Endothelial cell of umbilical vein (primary cell): ENCODE results near the gene INTS1. TPM values are rescaled to one million over a fixed set of nuclear protein-coding genes. Genes with fewer than 3 reads are reported as not detected.

Experiments used
- BruUV-seq: library from RNA; stranded (reverse); fragments of 400-500 nt; replicated peaks from 2 replicates; lab custom pipeline; 2021; lab: Mats Ljungman, UMichigan
- CTCF ChIA-PET: fragments of 300-600, 350-600 bp; sonication (Branson Sonifier 250); formaldehyde crosslinking; loops from one replicate; lab custom pipeline; 2021; ENCODE audit warnings: antibody characterized with exemption, inconsistent platforms; lab: Charles Lee
- POLR2A ChIA-PET: fragments of 300-600, 350-600 bp; sonication (Branson Sonifier 250); formaldehyde crosslinking; loops from one replicate; lab custom pipeline; 2021; ENCODE audit warnings: antibody characterized with exemption, inconsistent platforms; lab: Charles Lee
- DNase-seq: peaks from one replicate; pipeline ENCODE4 v3.0.0-alpha.2; 2011; ENCODE audit warnings: low read depth, low spot score
- FAIRE-seq: peaks from 2 replicates; lab custom pipeline; 2011; peaks lifted over from hg19 to GRCh38; lab: Jason Lieb, UNC
- H2AFZ ChIP-seq: 2 replicates; pipeline ENCODE4 v1.6.0; 2012; ENCODE audit warnings: low read depth, low read length, control low read depth, inconsistent platforms
- H3K27ac ChIP-seq: 2 replicates; pipeline ENCODE4 v1.5.1; 2011; ENCODE audit warnings: low read depth, mild to moderate bottlenecking, control low read depth, low read length, moderate library complexity; ENCODE audit not compliant: insufficient read depth
- H3K27me3 ChIP-seq, 2 experiments: 2 replicates each; pipeline versions ENCODE4 v1.6.0 to v1.6.1; 2011; ENCODE audit warnings: low read length in 2 of 2, mixed read lengths in 1 of 2; ENCODE audit not compliant: control insufficient read depth in 2 of 2, insufficient read depth in 2 of 2
- H3K36me3 ChIP-seq, 2 experiments: 2 replicates in 1 of 2; 3 replicates in 1 of 2; pipeline ENCODE4 v1.5.1; 2011; ENCODE audit warnings: low read length in 2 of 2, mild to moderate bottlenecking in 1 of 2, moderate library complexity in 1 of 2; ENCODE audit not compliant: control insufficient read depth in 2 of 2, insufficient read depth in 2 of 2; ENCODE audit errors: extremely low read depth in 1 of 2
- H3K4me1 ChIP-seq: 3 replicates; pipeline ENCODE4 v1.5.1; 2011; ENCODE audit warnings: mild to moderate bottlenecking, low read length; ENCODE audit not compliant: control insufficient read depth, insufficient read depth; ENCODE audit errors: extremely low read depth
- H3K4me2 ChIP-seq: 2 replicates; pipeline ENCODE4 v1.6.1; 2011; ENCODE audit warnings: low read length, control low read depth, mixed read lengths; ENCODE audit not compliant: insufficient read depth
- H3K4me3 ChIP-seq, 3 experiments: fragments of 200-600 bp in 1 of 3; sonication (generic), shearing (Covaris generic) in 1 of 3; replicated peaks in 1 of 3; 2 replicates each; pipeline ENCODE4 v1.5.1; 2011 to 2016; ENCODE audit warnings: control low read depth in 3 of 3, low read length in 3 of 3, mild to moderate bottlenecking in 2 of 3, inconsistent platforms in 1 of 3, low read depth in 1 of 3, moderate library complexity in 1 of 3; ENCODE audit not compliant: insufficient read depth in 1 of 3
- H3K79me2 ChIP-seq: 2 replicates; pipeline ENCODE4 v1.6.0; 2012; ENCODE audit warnings: low read length, inconsistent platforms; ENCODE audit not compliant: control insufficient read depth, insufficient read depth
- H3K9ac ChIP-seq: replicated peaks from 2 replicates; pipeline ENCODE3; 2011; ENCODE audit warnings: low read length, control low read depth; ENCODE audit not compliant: insufficient read depth; ENCODE audit errors: extremely low read depth
- H3K9me1 ChIP-seq: replicated peaks from 3 replicates; pipeline ENCODE4 v1.6.0; 2011; ENCODE audit warnings: mild to moderate bottlenecking, low read length; ENCODE audit not compliant: control insufficient read depth, insufficient read depth; ENCODE audit errors: extremely low read depth
- H3K9me3 ChIP-seq: replicated peaks from 2 replicates; pipeline ENCODE4 v1.5.1; 2012; ENCODE audit warnings: low read length, inconsistent platforms; ENCODE audit not compliant: control insufficient read depth, insufficient read depth
- H4K20me1 ChIP-seq: replicated peaks from 2 replicates; pipeline ENCODE3; 2011; ENCODE audit warnings: mild to moderate bottlenecking, low read length; ENCODE audit not compliant: control insufficient read depth, insufficient read depth; ENCODE audit errors: extremely low read depth
- CTCF ChIP-seq, 2 donors: IDR thresholded peaks; 1 replicate in 1 of 2; 2 replicates in 1 of 2; pipeline ENCODE4 v1.5.1; 2011; ENCODE audit warnings: low read length in 2 of 2, mild to moderate bottlenecking in 2 of 2, moderate library complexity in 2 of 2, control low read depth in 1 of 2, inconsistent platforms in 1 of 2, low read depth in 1 of 2; ENCODE audit not compliant: insufficient read depth in 1 of 2; ENCODE audit errors: extremely low read depth in 1 of 2
- EZH2 ChIP-seq: IDR thresholded peaks from 2 replicates; pipeline ENCODE4 v1.6.1; 2012; ENCODE audit warnings: borderline replicate concordance, low read depth, mild to moderate bottlenecking, moderate library complexity, low read length, inconsistent platforms; ENCODE audit not compliant: severe bottlenecking
- FOS ChIP-seq: IDR thresholded peaks from 2 replicates; pipeline ENCODE4 v1.6.1; 2011; ENCODE audit warnings: mild to moderate bottlenecking, low read length, moderate library complexity, borderline replicate concordance; ENCODE audit not compliant: insufficient read depth
- GATA2 ChIP-seq: IDR thresholded peaks from 2 replicates; pipeline ENCODE4 v1.7.0; 2011; ENCODE audit warnings: low read depth, mild to moderate bottlenecking, moderate library complexity, mixed read lengths, low read length; ENCODE audit not compliant: insufficient read length, insufficient read depth
- JUN ChIP-seq: IDR thresholded peaks from 2 replicates; pipeline ENCODE4 v1.6.1; 2011; ENCODE audit warnings: borderline replicate concordance, low read depth; ENCODE audit not compliant: insufficient read length, insufficient read depth
- MAX ChIP-seq: IDR thresholded peaks from 2 replicates; pipeline ENCODE4 v1.6.1; 2011; ENCODE audit not compliant: insufficient read depth, insufficient read length
- MYC ChIP-seq: IDR thresholded peaks from one replicate; pipeline ENCODE4 v1.6.1; 2011; ENCODE audit warnings: mild to moderate bottlenecking, low read depth, low read length
- POLR2A ChIP-seq: IDR thresholded peaks from 2 replicates; pipeline ENCODE4 v1.6.1; 2012; ENCODE audit warnings: low read depth, mild to moderate bottlenecking, control low read depth, low read length
- POLR2AphosphoS5 ChIP-seq: IDR thresholded peaks from 2 replicates; pipeline ENCODE4 v1.6.1; 2012; ENCODE audit warnings: low read depth, mild to moderate bottlenecking, control low read depth, low read length, moderate library complexity; ENCODE audit not compliant: insufficient read depth
- dilution Hi-C: fragments of 300-500 bp; cut with MboI; formaldehyde crosslinking; loops from one replicate; pipeline ENCODE4 v1.15.0; 2019; ENCODE audit warnings: low sequenced_read_pairs; ENCODE audit not compliant: extremely low pct_ligation_motif_present
- intact Hi-C: fragments of 100-400 bp; cut with micrococcal nuclease; formaldehyde crosslinking; loops from one replicate; pipeline ENCODE4 v1.10.0; 2022
- polyA plus RNA-seq, 4 experiments: library from polyadenylated mRNA; depleted of rRNA in 3 of 4; stranded (reverse) in 3 of 4; unstranded in 1 of 4; fragments of >200 nt; gene quantifications; 2 replicates each; pipeline versions ENCODE4 v1.2.1 to v1.2.3, GENCODE V29; 2011 to 2012; ENCODE audit warnings: missing spikeins in 1 of 4
- total RNA-seq: library from RNA; stranded (reverse); gene quantifications from 2 replicates; pipeline ENCODE4 v1.2.3, GENCODE V29; 2021

The INTS1 gene
- total and polyA plus RNA-seq, 2 donors (not counting 3 experiments of a cell fraction or from before 2014, with no cell fraction given) = 57.8 to 116 TPM

GRCh38 chr7:1476859-1477258 is 27.3 kb downstream of the INTS1 start:
- Histone ChIP-seq H3K9me3 (no peaks in the 10 kb centered on the region), H3K27ac (no peak overlapping the region), H2AFZ (no peak overlapping the region), H3K36me3 (peaks cover 2 to 51% of the 10 kb centered on the region in 2 experiments), H3K4me1 (no peaks in the 10 kb centered on the region), H4K20me1 (no peaks in the 10 kb centered on the region), H3K4me2 (no peak overlapping the region), H3K9me1 (no peaks in the 10 kb centered on the region), H3K79me2 (no peaks in the 10 kb centered on the region), H3K4me3 (no peak overlapping the region), H3K27me3 (no peaks in the 10 kb centered on the region), H3K9ac (no peak overlapping the region)
- DNase-seq (no peak), FAIRE-seq (no peak)
- CTCF ChIA-PET = interaction anchor here (1.0 to 3.9 kb wide), 3 partner anchors 17 to 44 kb away, joined by 3 to 65 read pairs (median 19); partner anchors contain the start of gene MICALL2
- POLR2A ChIA-PET = no interaction called here
- TF ChIP-seq POLR2AphosphoS5 (no peak), EZH2 (no peak)
- BruUV-seq = no TSS peak
- intact Hi-C loops (no loop called here), dilution Hi-C loops (no loop called here)

GRCh38 chr7:1475991-1476390 is 28.2 kb downstream of the INTS1 start:
- H3K36me3 ChIP-seq = peaks cover 3 to 48% of the 10 kb centered on the region in 2 experiments
- no peaks in the 10 kb centered on the region for H3K79me2 ChIP-seq
- no peak overlapping the region for H3K27ac ChIP-seq
- dilution Hi-C loops (no loop called here), intact Hi-C loops (loop anchor here (2.0 kb wide), 2 partner anchors 43 to 249 kb away; no protein-coding TSS in a partner anchor)
- ChIA-PET CTCF (interaction anchor here (1.0 to 3.9 kb wide), 4 partner anchors 16 to 283 kb away, joined by 3 to 65 read pairs (median 21); partner anchors contain the start of gene MICALL2), POLR2A (no interaction called here)
- no peaks in the 10 kb centered on the region for H3K4me1 ChIP-seq
- H4K20me1 ChIP-seq = no peaks in the 10 kb centered on the region
- H3K9me3 ChIP-seq = no peaks in the 10 kb centered on the region
- DNase-seq (no peak), FAIRE-seq (no peak)
- no peak overlapping the region for H3K9ac ChIP-seq
- H2AFZ ChIP-seq = no peak overlapping the region
- no peak overlapping the region for H3K4me2 ChIP-seq
- H3K4me3 ChIP-seq = no peak overlapping the region
- TF ChIP-seq POLR2A = no peak
- no peak for TF ChIP-seq GATA2
- TF ChIP-seq POLR2AphosphoS5 = no peak
- no peak for TF ChIP-seq FOS
- TF ChIP-seq EZH2 = no peak
- TF ChIP-seq CTCF (IDR thresholded peaks at IDR 0.05; ENCODE audit: extremely low read depth in 1 of 2, insufficient read depth in 1 of 2, low read depth in 1 of 2, low read length in 2 of 2) = no peak
- TF ChIP-seq JUN = no peak
- no peak for TF ChIP-seq MYC
- TF ChIP-seq MAX = no peak
- no peaks in the 10 kb centered on the region for H3K27me3 ChIP-seq
- TSS peak; percentile 37 for BruUV-seq
- no peaks in the 10 kb centered on the region for H3K9me1 ChIP-seq
